ENCODE measurements around the gene MAP2K7. TPM values are rescaled to one million over a fixed set of nuclear protein-coding genes. Genes with fewer than 3 reads are reported as not detected.

The MAP2K7 gene
- total and polyA plus RNA-seq, 2 donors (not counting 1 experiment from before 2014, with no cell fraction given), result 7.8 to 10.4 TPM

DNA sequence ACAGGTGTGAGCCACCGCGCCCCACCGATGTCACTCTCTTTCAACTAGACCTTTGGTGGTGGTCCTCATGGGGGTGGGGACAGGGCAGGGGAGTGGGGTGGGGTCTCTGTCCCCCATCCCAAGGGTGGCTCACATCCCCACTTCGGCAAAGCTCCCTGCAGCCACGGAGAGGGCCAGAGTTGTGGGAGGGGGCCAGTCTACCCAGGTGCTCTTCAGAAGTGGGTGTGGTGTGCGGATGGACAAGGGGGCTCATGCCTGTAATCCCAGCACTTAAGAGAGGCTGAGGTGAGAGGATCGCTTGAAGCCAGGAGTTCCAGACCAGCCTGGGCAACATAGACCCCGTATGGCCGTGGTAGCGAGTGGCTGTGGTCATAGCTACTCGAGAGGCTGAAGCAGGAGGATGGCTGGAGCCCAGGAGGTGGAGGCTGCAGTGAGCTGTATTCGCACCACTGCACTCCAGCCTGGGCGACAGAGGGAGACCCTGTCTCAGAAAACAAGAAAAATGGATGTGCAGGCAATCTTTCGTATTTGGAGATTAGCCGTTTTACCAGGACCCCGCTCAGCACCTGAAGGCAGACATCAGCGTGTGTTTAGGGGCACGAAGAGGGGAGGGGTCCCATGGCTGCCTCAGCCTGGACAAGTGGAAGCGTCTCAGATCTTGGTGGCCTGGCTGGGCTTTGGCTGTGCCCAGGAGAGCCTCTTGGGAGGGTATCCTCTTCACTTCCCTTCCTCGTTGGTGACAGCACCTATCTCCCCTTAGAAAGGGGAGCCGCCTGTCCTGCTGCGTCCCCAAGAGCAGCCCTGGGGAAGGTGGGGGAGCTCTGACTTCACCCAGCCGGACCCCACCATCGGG is 11.8 kb downstream of the MAP2K7 start:
- no peaks in the 10 kb centered on the region for H3K9me3 ChIP-seq (ENCODE audit: control insufficient read depth, insufficient read depth, low read depth, low read length)
- H2AFZ ChIP-seq (ENCODE audit: low read length), result no peak overlapping the region
- no peak for DNase-seq (ENCODE audit: low read depth in 2 of 2)
- H3K4me1 ChIP-seq (ENCODE audit: control insufficient read depth, extremely low read depth, insufficient read depth, low read length), result peaks cover 14% of the 10 kb centered on the region
- peaks cover 12% of the 10 kb centered on the region for H3K36me3 ChIP-seq (ENCODE audit: control insufficient read depth, insufficient read depth, low read length)
- no peaks in the 10 kb centered on the region for H3K79me2 ChIP-seq (ENCODE audit: control insufficient read depth, insufficient read depth, low read length)
- no peaks in the 10 kb centered on the region for H4K20me1 ChIP-seq (ENCODE audit: control insufficient read depth, extremely low read depth, insufficient read depth, low read length)
- H3K4me2 ChIP-seq (ENCODE audit: extremely low read depth, insufficient read depth, low read length), result peak overlapping the region; percentile 80
- peak overlapping the region; percentile 7 for H3K9ac ChIP-seq (ENCODE audit: insufficient read depth, low read length)
- TF ChIP-seq, protein P1, sequence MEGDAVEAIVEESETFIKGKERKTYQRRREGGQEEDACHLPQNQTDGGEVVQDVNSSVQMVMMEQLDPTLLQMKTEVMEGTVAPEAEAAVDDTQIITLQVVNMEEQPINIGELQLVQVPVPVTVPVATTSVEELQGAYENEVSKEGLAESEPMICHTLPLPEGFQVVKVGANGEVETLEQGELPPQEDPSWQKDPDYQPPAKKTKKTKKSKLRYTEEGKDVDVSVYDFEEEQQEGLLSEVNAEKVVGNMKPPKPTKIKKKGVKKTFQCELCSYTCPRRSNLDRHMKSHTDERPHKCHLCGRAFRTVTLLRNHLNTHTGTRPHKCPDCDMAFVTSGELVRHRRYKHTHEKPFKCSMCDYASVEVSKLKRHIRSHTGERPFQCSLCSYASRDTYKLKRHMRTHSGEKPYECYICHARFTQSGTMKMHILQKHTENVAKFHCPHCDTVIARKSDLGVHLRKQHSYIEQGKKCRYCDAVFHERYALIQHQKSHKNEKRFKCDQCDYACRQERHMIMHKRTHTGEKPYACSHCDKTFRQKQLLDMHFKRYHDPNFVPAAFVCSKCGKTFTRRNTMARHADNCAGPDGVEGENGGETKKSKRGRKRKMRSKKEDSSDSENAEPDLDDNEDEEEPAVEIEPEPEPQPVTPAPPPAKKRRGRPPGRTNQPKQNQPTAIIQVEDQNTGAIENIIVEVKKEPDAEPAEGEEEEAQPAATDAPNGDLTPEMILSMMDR (conservative IDR thresholded peaks at IDR 0.05 in 1 of 2, IDR thresholded peaks at IDR 0.05 in 1 of 2; ENCODE audit: low read depth in 1 of 2, low read length in 2 of 2), result no peak
- peak; percentile 79 for TF ChIP-seq EZH2 (IDR thresholded peaks at IDR 0.05; ENCODE audit: low read length, missing control alignments)
- peaks cover 8% of the 10 kb centered on the region for H3K27me3 ChIP-seq (ENCODE audit: control insufficient read depth, insufficient read depth, low read length)
- H3K27ac ChIP-seq (ENCODE audit: insufficient read depth, low read length), result no peak overlapping the region
- H3K4me3 ChIP-seq (replicated peaks in 1 of 4; ENCODE audit: control extremely low read depth in 1 of 4, insufficient read depth in 1 of 4, low read depth in 3 of 4, low read length in 4 of 4), result peak overlapping the region in 2 of 4 experiments; percentile 26 to 49

DNA sequence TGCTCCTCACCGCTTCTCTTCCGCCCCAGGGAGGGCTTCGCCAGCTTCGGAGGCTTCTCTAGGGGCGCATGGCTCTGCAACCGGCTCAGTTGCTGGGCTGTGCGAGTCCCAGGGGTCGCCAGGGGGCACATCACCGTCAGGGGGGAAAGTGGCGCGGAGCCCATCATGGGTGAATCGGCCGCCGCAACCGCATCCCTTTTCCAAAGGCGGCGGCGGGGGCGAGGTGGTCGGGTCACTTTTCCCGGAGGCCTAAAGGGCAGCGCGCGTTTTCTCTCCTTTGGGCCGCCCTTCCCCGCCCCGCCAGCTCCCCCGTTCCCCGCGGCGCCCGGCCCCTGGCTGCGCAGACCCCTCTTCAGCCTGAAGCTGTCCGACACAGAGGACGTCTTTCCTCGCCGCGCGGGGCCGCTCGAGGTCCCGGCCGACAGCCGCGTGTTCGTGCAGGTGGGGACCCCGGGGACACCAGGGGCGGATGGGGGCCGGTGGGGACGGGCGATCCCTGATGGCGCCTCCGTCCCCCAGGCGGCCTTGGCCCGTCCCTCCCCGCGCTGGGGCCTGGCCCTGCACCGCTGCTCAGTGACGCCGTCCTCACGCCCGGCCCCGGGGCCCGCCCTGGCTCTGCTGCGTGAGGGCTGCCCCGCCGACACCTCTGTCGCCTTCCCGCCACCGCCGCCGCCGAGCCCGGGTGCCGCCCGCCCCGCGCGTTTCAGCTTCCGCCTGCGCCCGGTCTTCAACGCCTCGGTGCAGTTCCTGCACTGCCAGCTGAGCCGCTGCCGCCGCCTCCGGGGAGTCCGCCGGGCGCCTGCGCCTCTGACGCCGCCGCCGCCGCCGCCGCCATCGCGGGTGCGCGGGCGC is 12.7 kb downstream of the MAP2K7 start:
- no peak for TF ChIP-seq EZH2 (IDR thresholded peaks at IDR 0.05; ENCODE audit: low read length, missing control alignments)
- TF ChIP-seq, protein P1 (conservative IDR thresholded peaks at IDR 0.05 in 1 of 2, IDR thresholded peaks at IDR 0.05 in 1 of 2; ENCODE audit: low read depth in 1 of 2, low read length in 2 of 2), result no peak
- peak overlapping the region in 3 of 4 experiments; percentile 10 to 49 (median 26) for H3K4me3 ChIP-seq (replicated peaks in 1 of 4; ENCODE audit: control extremely low read depth in 1 of 4, insufficient read depth in 1 of 4, low read depth in 3 of 4, low read length in 4 of 4)
- DNase-seq (ENCODE audit: low read depth in 2 of 2), result no peak
- no peak overlapping the region for H2AFZ ChIP-seq (ENCODE audit: low read length)
- H3K4me1 ChIP-seq (ENCODE audit: control insufficient read depth, extremely low read depth, insufficient read depth, low read length), result peaks cover 14% of the 10 kb centered on the region
- peak overlapping the region; percentile 30 for H3K9ac ChIP-seq (ENCODE audit: insufficient read depth, low read length)
- H3K36me3 ChIP-seq (ENCODE audit: control insufficient read depth, insufficient read depth, low read length), result peaks cover 8% of the 10 kb centered on the region
- H4K20me1 ChIP-seq (ENCODE audit: control insufficient read depth, extremely low read depth, insufficient read depth, low read length), result no peaks in the 10 kb centered on the region
- H3K27me3 ChIP-seq (ENCODE audit: control insufficient read depth, insufficient read depth, low read length), result peaks cover 8% of the 10 kb centered on the region
- no peaks in the 10 kb centered on the region for H3K79me2 ChIP-seq (ENCODE audit: control insufficient read depth, insufficient read depth, low read length)
- no peaks in the 10 kb centered on the region for H3K9me3 ChIP-seq (ENCODE audit: control insufficient read depth, insufficient read depth, low read depth, low read length)
- no peak overlapping the region for H3K27ac ChIP-seq (ENCODE audit: insufficient read depth, low read length)
- peak overlapping the region; percentile 80 for H3K4me2 ChIP-seq (ENCODE audit: extremely low read depth, insufficient read depth, low read length)

DNA sequence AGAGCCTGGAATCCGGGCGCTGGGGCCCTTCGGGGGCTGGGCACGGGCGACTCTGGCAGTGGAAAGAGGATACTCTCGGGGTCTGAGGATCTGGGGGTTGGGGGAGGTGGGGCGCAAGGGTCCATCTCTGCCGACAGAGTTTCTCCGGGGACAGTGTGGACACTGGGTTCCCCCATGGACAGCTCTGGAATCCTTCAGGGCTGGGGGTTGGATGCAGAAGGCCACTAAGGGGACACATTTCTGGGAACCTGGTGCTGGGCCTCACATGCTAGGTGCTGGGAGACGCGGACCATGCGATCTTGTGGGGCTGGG is 13.2 kb downstream of the MAP2K7 start:
- Histone ChIP-seq H3K27ac (ENCODE audit: insufficient read depth, low read length) (no peak overlapping the region), H3K27me3 (ENCODE audit: control insufficient read depth, insufficient read depth, low read length) (peaks cover 8% of the 10 kb centered on the region), H2AFZ (ENCODE audit: low read length) (no peak overlapping the region), H4K20me1 (ENCODE audit: control insufficient read depth, extremely low read depth, insufficient read depth, low read length) (no peaks in the 10 kb centered on the region), H3K36me3 (ENCODE audit: control insufficient read depth, insufficient read depth, low read length) (peaks cover 6% of the 10 kb centered on the region), H3K4me1 (ENCODE audit: control insufficient read depth, extremely low read depth, insufficient read depth, low read length) (peaks cover 20% of the 10 kb centered on the region), H3K4me3 (replicated peaks in 1 of 4; ENCODE audit: control extremely low read depth in 1 of 4, insufficient read depth in 1 of 4, low read depth in 3 of 4, low read length in 4 of 4) (peak overlapping the region in 2 of 4 experiments; percentile 34 to 41), H3K4me2 (ENCODE audit: extremely low read depth, insufficient read depth, low read length) (peak overlapping the region; percentile 80), H3K9me3 (ENCODE audit: control insufficient read depth, insufficient read depth, low read depth, low read length) (no peaks in the 10 kb centered on the region), H3K79me2 (ENCODE audit: control insufficient read depth, insufficient read depth, low read length) (peaks cover 3% of the 10 kb centered on the region), H3K9ac (ENCODE audit: insufficient read depth, low read length) (no peak overlapping the region)
- TF ChIP-seq, protein P1 (conservative IDR thresholded peaks at IDR 0.05 in 1 of 2, IDR thresholded peaks at IDR 0.05 in 1 of 2; ENCODE audit: low read depth in 1 of 2, low read length in 2 of 2), result no peak
- no peak for TF ChIP-seq EZH2 (IDR thresholded peaks at IDR 0.05; ENCODE audit: low read length, missing control alignments)
- no peak for DNase-seq (ENCODE audit: low read depth in 2 of 2)

All from fibroblast of lung (primary cell).